ENCODE data around the gene ITGB6.
"Not testable (repeated sequence)": the region's sequence is repeated elsewhere in the genome, so short reads cannot be mapped to it uniquely, and the experiment has no call there.

The ITGB6 gene

DNA sequence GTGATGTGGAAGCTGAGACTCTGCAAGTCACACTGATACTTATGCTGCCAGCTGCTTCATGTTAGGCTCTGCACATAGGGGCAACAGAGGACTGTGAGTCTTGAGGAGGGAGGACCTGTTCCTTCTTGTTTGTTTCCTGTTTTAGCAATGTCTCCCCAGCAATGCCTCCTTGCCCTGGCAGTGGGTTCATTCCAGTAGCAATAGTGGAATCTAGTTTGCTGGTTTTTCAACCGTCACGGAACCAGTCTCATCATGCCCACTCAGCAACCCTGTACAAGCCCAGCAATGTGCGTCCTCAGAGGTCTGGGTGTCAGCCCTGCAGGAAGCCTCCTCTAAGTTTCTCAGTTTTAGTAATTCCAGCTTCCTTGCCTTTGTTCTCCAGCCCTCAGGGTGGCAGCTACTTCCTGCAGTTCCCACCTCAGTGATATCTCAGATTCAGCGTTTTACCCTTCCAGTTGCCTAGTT, 20.5 kb upstream of the ITGB6 start:
- DNase-seq: no peak

GRCh38 chr2:160220026-160220425, 20.0 kb upstream of the ITGB6 start:
- DNase-seq: no peak

GRCh38 chr2:160214461-160215445, 14.7 kb upstream of the ITGB6 start:
- no peak for DNase-seq

DNA sequence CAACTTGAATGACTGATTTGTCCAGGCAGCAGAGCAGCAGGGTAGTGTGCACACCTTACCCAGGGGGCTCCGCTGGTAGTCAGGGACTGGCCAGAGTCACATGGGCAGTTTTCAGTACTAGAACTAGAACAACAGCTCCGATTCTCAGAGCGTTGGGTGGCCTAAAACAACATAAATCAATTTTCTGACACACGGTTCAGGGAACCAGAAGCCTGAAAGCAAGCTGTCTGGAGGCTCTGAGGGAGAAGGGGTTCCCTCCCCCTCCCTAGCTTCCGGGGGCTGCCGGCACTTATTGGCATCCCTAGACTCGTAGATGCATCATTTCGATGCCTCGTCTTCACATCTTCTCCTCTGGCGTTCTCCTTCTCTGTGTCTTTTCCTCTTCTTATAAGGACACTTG, 13.4 kb upstream of the ITGB6 start:
- DNase-seq: no peak

- peak; percentile 61 for DNase-seq
Observed at GRCh38 chr2:160210599-160211138, 10.6 kb upstream of the ITGB6 start.

GRCh38 chr2:160209516-160209856, 9.4 kb upstream of the ITGB6 start:
- DNase-seq: no peak

GRCh38 chr2:160208655-160209515, 8.8 kb upstream of the ITGB6 start:
- no peak for DNase-seq

DNA sequence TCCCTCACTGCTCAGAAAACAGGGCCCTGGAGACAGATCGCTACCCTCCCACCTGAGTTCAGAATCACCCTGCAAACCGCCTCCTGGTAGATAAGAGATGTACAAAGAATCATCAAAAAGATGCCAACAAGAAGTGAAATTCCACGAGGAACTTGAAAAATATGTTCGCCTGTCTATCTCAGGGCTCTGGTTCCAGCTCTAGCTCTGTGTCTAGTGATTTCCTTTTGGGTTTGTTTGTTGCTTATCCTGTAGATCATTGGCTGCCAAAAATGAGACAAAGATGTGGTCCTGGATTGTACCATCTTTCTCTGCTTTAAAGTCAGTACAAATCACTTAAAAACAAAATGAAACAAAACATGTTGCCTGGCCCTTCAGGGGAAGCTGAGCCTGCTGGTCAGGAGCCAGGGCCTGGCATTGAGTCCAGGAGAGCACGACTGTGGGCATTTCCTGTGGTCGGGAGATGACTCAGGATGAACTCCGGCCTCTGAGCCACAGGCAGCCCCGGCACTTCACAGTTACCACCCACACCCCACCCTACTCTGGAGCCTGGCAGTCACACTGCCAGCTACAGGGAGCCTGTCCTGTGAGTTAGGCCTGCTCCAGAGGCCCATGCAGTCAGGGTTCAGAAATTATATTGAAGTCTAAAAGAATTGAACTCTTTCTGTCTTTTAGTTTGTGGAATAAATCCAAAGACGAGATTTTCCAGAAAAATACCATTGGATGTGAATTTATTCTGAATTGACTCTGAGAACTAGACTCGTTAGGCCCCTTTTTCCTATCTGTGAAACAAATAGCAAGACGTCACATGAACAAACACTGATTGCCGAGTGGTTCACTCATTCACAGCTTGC, 8.0 kb upstream of the ITGB6 start:
- peak; percentile 30 for DNase-seq

DNA sequence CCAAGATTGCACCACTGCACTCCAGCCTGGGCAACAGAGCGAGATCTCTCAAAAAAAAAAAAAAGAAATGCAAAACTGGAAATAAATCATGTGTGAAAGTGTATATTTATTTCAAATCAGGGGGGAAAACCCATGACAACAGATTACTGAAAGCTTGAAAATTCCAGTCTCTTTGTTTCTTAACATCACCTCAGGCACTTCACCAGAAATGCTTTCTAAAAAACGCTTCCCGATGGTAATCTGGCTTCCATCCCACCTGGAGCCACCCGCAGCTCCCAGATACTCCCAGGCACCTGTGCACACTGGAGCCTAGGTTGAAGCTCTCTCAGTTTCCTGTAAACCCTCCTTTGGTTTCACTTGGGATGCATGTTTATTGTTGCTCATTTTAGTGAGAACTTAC, 7.2 kb upstream of the ITGB6 start:
- no peak for DNase-seq

DNA sequence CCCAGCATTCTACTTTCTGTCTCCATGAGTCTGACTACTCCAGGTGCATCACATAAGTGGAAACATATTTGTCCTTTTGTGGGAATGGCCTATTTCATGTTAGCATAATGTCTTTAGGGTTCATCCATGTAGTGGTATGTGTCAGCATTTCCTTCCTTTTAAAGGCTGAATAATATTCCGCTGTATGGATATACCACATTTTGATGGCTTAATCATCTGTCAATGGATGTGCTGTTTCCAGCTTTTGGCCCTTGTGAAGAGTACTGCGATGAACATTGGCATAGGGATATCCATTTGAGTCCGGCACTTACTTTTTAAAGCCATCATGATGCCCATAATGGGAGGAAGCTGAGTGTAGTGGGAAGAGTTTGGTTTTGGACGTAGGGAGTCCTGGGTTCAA, 6.4 kb upstream of the ITGB6 start:
- no peak for DNase-seq

GRCh38 chr2:160205505-160205904, 5.4 kb upstream of the ITGB6 start:
- DNase-seq: no peak

GRCh38 chr2:160203422-160203821, 3.4 kb upstream of the ITGB6 start:
- DNase-seq: no peak

DNA sequence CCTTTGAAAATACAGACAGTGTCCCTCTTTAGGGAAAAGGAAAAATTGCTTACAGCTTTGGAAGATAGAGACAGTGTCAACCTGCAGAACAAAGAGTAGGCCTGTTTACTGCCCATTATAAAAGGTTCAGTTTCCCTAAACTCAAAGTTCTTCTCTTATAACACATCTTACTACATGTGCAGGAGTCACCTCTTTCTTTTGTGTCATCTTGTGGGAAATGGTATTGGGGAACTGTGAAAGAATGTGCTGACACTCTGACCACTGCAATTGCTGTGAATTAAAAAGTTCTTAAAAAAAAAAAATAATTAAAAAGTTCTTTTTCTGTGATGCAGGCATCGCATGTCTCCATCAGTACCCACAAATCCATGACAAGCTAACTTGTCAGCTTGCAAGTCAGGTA, 2.9 kb upstream of the ITGB6 start:
- no peak for DNase-seq

DNA sequence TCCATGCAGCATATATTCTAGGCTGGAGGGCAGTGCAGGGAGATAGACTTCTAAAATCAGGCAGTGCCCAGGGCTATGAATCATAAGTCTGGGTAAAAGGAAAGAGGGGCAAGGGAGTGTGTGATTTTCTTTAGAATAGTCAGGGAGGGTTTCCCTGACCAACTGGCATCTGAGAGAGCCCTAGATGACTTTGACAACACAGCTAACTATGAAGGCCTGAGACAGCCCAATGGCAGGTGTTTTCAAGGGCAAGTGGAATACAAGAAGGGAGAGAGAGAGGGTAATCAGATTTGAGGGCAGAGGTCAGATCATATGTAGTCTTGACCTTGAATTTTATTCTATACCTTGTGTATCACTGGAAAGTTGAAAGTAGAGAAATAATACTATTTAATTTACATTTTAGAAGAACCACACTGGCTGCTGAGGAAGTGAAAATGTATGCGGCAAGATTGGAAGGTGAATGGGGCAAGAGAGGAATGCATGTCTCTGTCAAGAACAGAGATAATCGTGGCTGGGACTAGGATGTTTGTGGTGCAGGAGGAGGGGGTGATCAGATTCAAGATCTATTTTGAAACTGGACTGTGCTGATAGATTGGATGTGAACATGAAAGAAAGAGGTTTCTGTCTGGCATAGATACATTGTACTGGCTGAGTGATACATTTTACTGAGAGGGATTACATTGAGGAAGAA, 1.9 kb upstream of the ITGB6 start:
- DNase-seq: no peak

DNA sequence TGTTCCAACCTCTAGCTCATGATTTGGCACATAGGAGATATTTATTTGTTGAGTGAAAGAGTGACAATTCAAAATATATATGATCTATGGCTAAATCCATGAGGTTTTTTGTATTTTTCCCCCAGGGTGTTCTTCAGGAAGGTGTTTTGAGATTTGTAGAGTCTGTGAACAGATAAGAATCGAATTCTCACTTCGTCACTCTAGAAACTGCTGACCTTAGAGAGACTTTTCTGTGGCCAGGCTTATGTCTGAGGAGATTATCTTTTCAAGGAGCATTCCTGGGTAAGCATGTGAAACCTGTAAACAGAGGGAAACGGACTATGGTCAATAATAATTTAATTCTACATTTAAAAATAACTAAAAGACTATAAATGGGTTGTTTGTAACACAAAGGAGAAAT, 849 bp upstream of the ITGB6 start:
- no peak for DNase-seq

DNA sequence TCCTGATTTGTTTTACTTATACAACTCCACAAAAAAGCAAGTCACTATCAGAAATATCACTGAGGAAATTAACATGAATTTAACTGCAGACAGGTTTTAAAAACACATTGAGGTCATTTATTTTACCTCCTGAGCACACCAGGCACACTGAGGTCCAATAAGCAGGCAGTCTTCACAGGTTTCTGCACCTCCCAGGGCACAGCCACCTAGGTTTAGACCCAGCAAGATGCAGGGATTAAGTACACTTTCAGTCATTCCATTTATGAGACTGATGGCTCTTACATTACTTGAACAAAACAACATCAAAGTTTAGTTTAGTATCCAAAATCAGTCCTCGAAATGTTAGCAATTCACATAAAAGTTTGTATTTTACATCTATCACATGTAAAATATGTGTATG, 1.0 kb downstream of the ITGB6 start:
- no peak for DNase-seq

- DNase-seq: no peak
Observed at GRCh38 chr2:160197587-160197986, 2.5 kb downstream of the ITGB6 start.

DNA sequence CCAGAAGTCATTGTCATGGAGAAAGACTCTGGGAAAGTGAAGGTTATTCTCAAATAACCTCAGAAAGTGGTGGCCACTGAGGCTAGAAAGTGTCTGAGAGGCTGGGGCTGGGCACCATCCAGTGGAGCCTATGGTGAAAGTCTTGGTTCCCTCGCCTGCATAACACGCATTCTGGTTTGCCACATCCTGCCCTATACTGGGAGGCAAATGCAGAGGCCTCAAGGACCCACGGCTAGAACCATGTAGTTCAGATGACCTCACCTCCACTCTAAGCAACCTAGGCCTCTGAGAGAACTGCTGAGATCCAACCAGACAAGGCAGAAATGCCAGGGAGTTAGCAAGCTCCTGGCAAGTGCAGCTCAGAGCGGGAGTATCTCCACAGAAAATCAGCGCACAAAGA, 5.1 kb downstream of the ITGB6 start:
- no peak for DNase-seq

DNA sequence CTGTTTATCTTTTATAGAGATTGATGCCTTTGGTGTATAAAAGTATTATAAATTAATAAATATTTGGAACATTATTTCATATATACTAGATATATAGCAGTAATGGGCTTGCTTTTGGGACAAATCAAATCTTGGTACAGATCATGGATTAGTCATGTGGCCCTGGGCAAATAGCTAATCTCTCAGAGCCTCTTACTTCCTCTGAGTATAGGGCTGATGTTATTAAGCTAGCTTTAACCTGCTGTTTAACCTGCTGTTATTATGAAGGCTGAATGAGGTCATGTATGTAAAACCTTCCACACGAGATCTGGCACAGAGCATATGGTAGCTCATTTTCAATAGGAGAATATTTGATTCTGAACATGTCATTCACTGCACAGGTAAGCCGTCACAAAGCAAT, 5.7 kb downstream of the ITGB6 start:
- DNase-seq: no peak

GRCh38 chr2:160181146-160181836, 18.8 kb downstream of the ITGB6 start:
- not testable (repeated sequence) for DNase-seq

DNA sequence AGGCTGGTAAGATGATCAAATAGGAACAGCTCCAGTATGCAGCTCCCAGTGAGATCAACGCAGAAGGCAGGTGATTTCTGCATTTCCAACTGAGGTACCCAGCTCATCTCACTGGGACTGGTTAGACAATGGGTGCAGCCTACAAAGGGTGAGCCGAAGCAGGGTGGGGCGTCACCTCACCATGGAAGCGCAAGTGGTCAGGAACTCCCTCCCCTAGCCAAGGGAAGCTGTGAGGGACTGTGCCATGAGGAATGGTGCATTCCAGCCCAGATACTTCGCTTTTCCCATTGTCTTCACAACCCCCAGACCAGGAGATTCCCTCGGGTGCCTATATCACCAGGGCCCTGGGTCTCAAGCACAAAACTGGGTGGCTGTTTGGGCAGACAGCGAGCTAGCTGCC, 19.4 kb downstream of the ITGB6 start:
- DNase-seq: not testable (repeated sequence)

All from hematopoietic multipotent progenitor cell treated with erythropoietin and hydrocortisone succinate and interleukin-3 and kit ligand, for 8 days (in vitro differentiated cells).